Suppressor macrophage treated with lipopolysaccharide for 4 hours (primary cell): ENCODE data around the gene PLPPR2.

ENCODE experiments used
- DNase-seq: peaks from one replicate; pipeline ENCODE4 v3.0.0-alpha.2; 2020

The PLPPR2 gene

GRCh38 chr19:11404588-11405222, 49.5 kb downstream of the PLPPR2 start:
- no peak for DNase-seq

DNA sequence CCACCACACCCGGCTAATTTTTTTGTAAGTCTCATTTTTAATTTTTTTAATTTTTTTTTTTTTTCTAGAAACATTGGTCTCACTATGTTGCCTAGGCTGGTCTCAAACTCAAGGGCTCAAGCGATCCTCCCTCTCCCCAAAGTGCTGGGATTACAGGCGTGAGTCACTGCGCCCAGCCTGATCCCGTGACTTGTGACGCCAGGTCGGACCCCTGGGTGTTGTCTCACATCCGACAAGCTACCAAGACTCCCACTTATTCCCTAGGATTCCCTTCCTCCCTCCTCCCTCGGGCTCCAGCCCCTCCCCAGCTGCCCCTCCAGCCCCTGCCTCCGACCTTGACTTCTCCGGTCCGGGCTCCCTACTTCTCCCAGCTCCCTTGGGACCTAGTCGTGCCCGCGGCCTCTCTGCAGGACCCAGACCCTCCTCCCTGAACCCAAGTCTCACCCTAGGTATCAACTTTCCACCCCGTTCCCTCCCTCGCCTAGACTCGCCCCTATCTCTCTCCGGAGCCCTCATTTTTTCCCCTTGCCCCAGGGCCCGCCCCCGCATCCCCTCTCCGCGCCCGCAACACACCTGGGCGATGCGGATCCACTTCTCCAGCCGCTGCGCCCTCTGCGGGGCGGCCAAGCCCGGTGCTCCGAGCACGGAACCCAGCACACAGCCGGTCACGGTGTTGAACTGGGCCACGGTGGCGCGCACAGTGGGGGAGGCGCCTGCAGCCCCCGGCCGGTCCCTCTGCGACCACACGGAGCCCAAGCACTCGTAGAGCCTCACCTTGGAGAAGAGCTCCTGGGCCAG, 50.8 kb downstream of the PLPPR2 start:
- no peak for DNase-seq

DNA sequence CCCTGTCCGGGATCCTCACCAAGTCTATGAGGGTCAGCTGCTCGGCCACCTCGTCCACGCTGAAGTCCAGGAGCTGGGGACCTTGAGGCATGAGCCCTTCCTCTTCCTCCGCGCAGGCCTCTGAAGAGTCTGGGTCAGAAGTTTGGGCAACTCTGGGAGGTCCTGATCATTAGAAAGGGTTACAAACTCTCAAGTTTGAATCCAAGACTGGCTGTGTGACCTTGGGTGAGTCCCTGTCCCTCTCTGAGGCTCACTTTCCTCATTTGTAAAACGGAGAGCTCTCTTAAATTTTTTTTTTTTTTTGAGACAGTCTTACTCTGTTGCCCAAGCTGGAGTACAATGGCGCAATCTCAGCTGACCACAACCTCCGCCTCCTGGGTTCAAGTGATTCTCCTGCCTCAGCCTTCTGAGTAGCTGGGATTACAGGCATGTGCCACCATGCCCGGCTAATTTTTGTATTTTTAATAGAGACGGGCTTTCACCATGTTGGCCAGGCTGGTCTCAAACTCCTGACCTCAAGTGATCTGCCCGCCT, 51.5 kb downstream of the PLPPR2 start:
- peak; percentile 45 for DNase-seq

GRCh38 chr19:11408591-11408990, 53.4 kb downstream of the PLPPR2 start:
- DNase-seq, result no peak

- no peak for DNase-seq
Observed at GRCh38 chr19:11410682-11411081, 55.5 kb downstream of the PLPPR2 start.

DNA sequence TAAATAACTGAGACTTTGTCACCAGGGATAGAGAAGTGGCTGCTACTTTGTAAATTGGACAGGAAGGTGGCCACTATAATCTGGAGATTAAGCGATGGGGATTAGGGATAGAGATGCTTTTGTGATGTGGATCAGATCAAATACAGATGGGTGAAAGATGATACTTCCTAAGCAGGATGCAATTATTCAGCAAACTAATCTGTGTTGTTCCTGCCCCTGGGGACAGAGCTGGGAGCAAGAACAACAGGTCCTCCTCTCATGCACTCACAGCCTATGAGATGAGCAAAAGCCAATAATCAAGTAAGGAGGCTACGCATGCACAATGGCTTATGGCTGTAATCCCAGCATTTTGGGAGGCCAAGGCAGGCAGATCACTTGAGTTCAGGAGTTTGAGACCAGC, 59.3 kb downstream of the PLPPR2 start:
- no peak for DNase-seq
